H1 (cell line): ENCODE measurements around the gene ENTR1. TPM values are rescaled to one million over a fixed set of nuclear protein-coding genes. Genes with fewer than 3 reads are reported as not detected.

Experiments
- CTCF ChIA-PET: fragments of 300-600 bp; sonication (Branson Sonifier 250); formaldehyde crosslinking; loops from one replicate; lab custom pipeline; 2021; ENCODE audit not compliant: partially characterized antibody; lab: Charles Lee
- POLR2A ChIA-PET: fragments of 300-600 bp; sonication (Branson Sonifier 250); formaldehyde crosslinking; loops from one replicate; lab custom pipeline; 2021; ENCODE audit warnings: inconsistent platforms; ENCODE audit not compliant: partially characterized antibody; lab: Charles Lee
- DNase-seq, 2 experiments: peaks; one replicate each; pipeline versions ENCODE4 v3.0.0 to v3.0.0-alpha.2; 2010 to 2022; ENCODE audit warnings: low spot score in 2 of 2, low read depth in 1 of 2, mixed read lengths in 1 of 2
- FAIRE-seq: peaks from 2 replicates; lab custom pipeline; 2011; peaks lifted over from hg19 to GRCh38; lab: Jason Lieb, UNC
- H2AFZ ChIP-seq: 2 replicates; pipeline ENCODE4 v1.8.1; 2012; ENCODE audit warnings: low read length, inconsistent platforms
- H2AK5ac ChIP-seq: 2 replicates; pipeline ENCODE4 v1.6.1; 2013; ENCODE audit warnings: low read depth, low read length
- H2BK120ac ChIP-seq: replicated peaks from 2 replicates; pipeline ENCODE3; 2013; ENCODE audit warnings: low read depth, low read length, inconsistent platforms
- H2BK12ac ChIP-seq: 2 replicates; pipeline ENCODE4 v1.6.1; 2013; ENCODE audit warnings: low read depth, low read length
- H2BK15ac ChIP-seq: 2 replicates; pipeline ENCODE4 v1.6.1; 2013; ENCODE audit warnings: low read length
- H2BK20ac ChIP-seq: 2 replicates; pipeline ENCODE4 v1.6.1; 2013; ENCODE audit warnings: low read length
- H2BK5ac ChIP-seq: 2 replicates; pipeline ENCODE4 v1.6.1; 2013; ENCODE audit warnings: low read depth, low read length
- H3K14ac ChIP-seq: 2 replicates; pipeline ENCODE4 v1.6.1; 2013; ENCODE audit warnings: inconsistent platforms; ENCODE audit not compliant: insufficient read length
- H3K18ac ChIP-seq: 2 replicates; pipeline ENCODE4 v1.6.1; 2013; ENCODE audit warnings: low read length; ENCODE audit errors: extremely low read depth
- H3K23ac ChIP-seq: 2 replicates; pipeline ENCODE4 v1.6.1; 2013; ENCODE audit warnings: inconsistent platforms; ENCODE audit not compliant: insufficient read length
- H3K23me2 ChIP-seq: 2 replicates; pipeline ENCODE4 v1.6.1; 2013; ENCODE audit warnings: low read depth, low read length
- H3K27ac ChIP-seq: 2 replicates; pipeline ENCODE4 v1.6.1; 2011; ENCODE audit warnings: low read depth, low read length, inconsistent platforms
- H3K27me3 ChIP-seq, 4 experiments: replicated peaks in 1 of 4; 1 replicate in 1 of 4; 2 replicates in 3 of 4; pipeline versions ENCODE4 v1.6.1 to v1.8.1; 2011 to 2013; ENCODE audit warnings: low read length in 3 of 4, mild to moderate bottlenecking in 3 of 4, inconsistent platforms in 2 of 4, mixed read lengths in 2 of 4, moderate library complexity in 1 of 4; ENCODE audit not compliant: control insufficient read depth in 3 of 4, insufficient read depth in 3 of 4; ENCODE audit errors: extremely low read depth in 1 of 4
- H3K36me3 ChIP-seq, 4 experiments: 2 replicates each; pipeline versions ENCODE4 v1.6.1 to v1.8.1; 2011 to 2013; ENCODE audit warnings: mild to moderate bottlenecking in 4 of 4, low read length in 3 of 4, moderate library complexity in 2 of 4, control low read depth in 1 of 4, inconsistent platforms in 1 of 4; ENCODE audit not compliant: insufficient read depth in 4 of 4, control insufficient read depth in 2 of 4
- H3K4ac ChIP-seq: replicated peaks from 2 replicates; pipeline ENCODE3; 2013; ENCODE audit warnings: low read length, low read depth, mixed read lengths, inconsistent platforms; ENCODE audit not compliant: insufficient read length
- H3K4me1 ChIP-seq, 4 experiments: replicated peaks in 1 of 4; 1 replicate in 1 of 4; 2 replicates in 3 of 4; pipeline versions ENCODE4 v1.6.1 to v1.8.1; 2011 to 2013; ENCODE audit warnings: low read length in 3 of 4, inconsistent platforms in 2 of 4, mixed read lengths in 1 of 4; ENCODE audit not compliant: insufficient read depth in 4 of 4, control insufficient read depth in 3 of 4
- H3K4me2 ChIP-seq, 2 experiments: 2 replicates each; pipeline versions ENCODE4 v1.6.1 to v1.8.1; 2011 to 2013; ENCODE audit warnings: low read depth in 2 of 2, low read length in 2 of 2, control low read depth in 1 of 2, inconsistent platforms in 1 of 2, mild to moderate bottlenecking in 1 of 2; ENCODE audit not compliant: insufficient read depth in 1 of 2
- H3K4me3 ChIP-seq, 4 experiments: fragments of 200-600, 300-600 bp in 1 of 4; sonication (generic), shearing (Covaris generic), sonication (Bioruptor Twin) in 1 of 4; 2 replicates each; pipeline versions ENCODE4 v1.5.1 to v1.8.1; 2011 to 2016; ENCODE audit warnings: low read length in 4 of 4, low read depth in 3 of 4, control low read depth in 2 of 4, inconsistent platforms in 2 of 4, mild to moderate bottlenecking in 2 of 4, mixed read lengths in 1 of 4, moderate library complexity in 1 of 4; ENCODE audit not compliant: insufficient read depth in 2 of 4; ENCODE audit errors: extremely low read depth in 1 of 4
- H3K56ac ChIP-seq: replicated peaks from 2 replicates; pipeline ENCODE3; 2013; ENCODE audit warnings: low read depth, mild to moderate bottlenecking, mixed read lengths, low read length, inconsistent platforms; ENCODE audit not compliant: insufficient read length
- H3K79me1 ChIP-seq: 2 replicates; pipeline ENCODE4 v1.6.1; 2013; ENCODE audit warnings: low read depth, low read length, control low read depth
- H3K79me2 ChIP-seq, 2 experiments: 2 replicates each; pipeline versions ENCODE4 v1.6.1 to v1.8.1; 2012 to 2013; ENCODE audit warnings: low read length in 2 of 2, mild to moderate bottlenecking in 2 of 2, inconsistent platforms in 1 of 2; ENCODE audit not compliant: insufficient read depth in 2 of 2, control insufficient read depth in 1 of 2
- H3K9ac ChIP-seq, 4 experiments: replicated peaks in 1 of 4; 1 replicate in 1 of 4; 2 replicates in 3 of 4; pipeline versions ENCODE4 v1.6.1 to v1.8.1; 2011 to 2013; ENCODE audit warnings: low read depth in 3 of 4, low read length in 3 of 4, control low read depth in 2 of 4, mild to moderate bottlenecking in 2 of 4, moderate library complexity in 2 of 4, inconsistent platforms in 1 of 4; ENCODE audit errors: extremely low read depth in 1 of 4
- H3K9me3 ChIP-seq, 2 experiments: 2 replicates each; pipeline versions ENCODE4 v1.6.1 to v1.8.1; 2012 to 2013; ENCODE audit warnings: mild to moderate bottlenecking in 2 of 2, moderate library complexity in 2 of 2, control low read depth in 1 of 2, inconsistent platforms in 1 of 2, low read depth in 1 of 2, low read length in 1 of 2, mixed read lengths in 1 of 2; ENCODE audit not compliant: insufficient read depth in 2 of 2
- H4K20me1 ChIP-seq, 2 experiments: replicated peaks in 1 of 2; 2 replicates each; pipeline versions ENCODE3 to v1.8.1; 2011 to 2013; ENCODE audit warnings: inconsistent platforms in 2 of 2, low read length in 2 of 2, mild to moderate bottlenecking in 1 of 2; ENCODE audit not compliant: insufficient read depth in 2 of 2, control insufficient read depth in 1 of 2
- H4K5ac ChIP-seq: 2 replicates; pipeline ENCODE4 v1.6.1; 2013; ENCODE audit warnings: low read length, low read depth, mixed read lengths, inconsistent platforms; ENCODE audit not compliant: insufficient read length
- H4K8ac ChIP-seq: 2 replicates; pipeline ENCODE4 v1.8.0; 2013; ENCODE audit warnings: mild to moderate bottlenecking, moderate library complexity, low read length, inconsistent platforms; ENCODE audit not compliant: insufficient read depth; ENCODE audit errors: extremely low read depth
- H4K91ac ChIP-seq: replicated peaks from 2 replicates; pipeline ENCODE3; 2013; ENCODE audit warnings: low read length, mixed read lengths, inconsistent platforms; ENCODE audit not compliant: insufficient read length
- ATF2 ChIP-seq: IDR thresholded peaks from 2 replicates; pipeline ENCODE4 v1.6.1; 2012; ENCODE audit warnings: low read length, inconsistent platforms
- CBX5 ChIP-seq: fragments of 300-800, 300-1000 bp; sonication (generic); IDR thresholded peaks from 2 replicates; pipeline ENCODE4 v1.7.1; 2016; ENCODE audit warnings: antibody characterized with exemption, low read length, low read depth
- KDM5A ChIP-seq: fragments of 200-600 bp; IDR thresholded peaks from 2 replicates; pipeline ENCODE4 v1.7.1; 2012; ENCODE audit warnings: mild to moderate bottlenecking, low read length, inconsistent platforms, mixed read lengths
- NANOG ChIP-seq: IDR thresholded peaks from 2 replicates; pipeline ENCODE4 v1.6.1; 2011; ENCODE audit warnings: low read length, low read depth, mild to moderate bottlenecking, inconsistent platforms; ENCODE audit not compliant: insufficient read depth, poor library complexity, severe bottlenecking
- RNF2 ChIP-seq: fragments of 200-900, 300-1000 bp; sonication (generic); IDR thresholded peaks from 2 replicates; pipeline ENCODE4 v1.7.1; 2016; ENCODE audit warnings: borderline replicate concordance, low read depth, mild to moderate bottlenecking, antibody characterized with exemption, low read length; ENCODE audit not compliant: poor library complexity, severe bottlenecking; ENCODE audit errors: missing control alignments
- SIN3A ChIP-seq, 2 experiments: IDR thresholded peaks in 1 of 2; conservative IDR thresholded peaks in 1 of 2; 2 replicates each; pipeline ENCODE4 v1.6.1; 2011 to 2012; ENCODE audit warnings: low read length in 2 of 2, improper control_type of control experiment in 1 of 2, low read depth in 1 of 2, mild to moderate bottlenecking in 1 of 2
- SIX5 ChIP-seq: IDR thresholded peaks from 2 replicates; pipeline ENCODE4 v1.6.1; 2011; ENCODE audit warnings: mild to moderate bottlenecking, low read depth, low read length
- USF2 ChIP-seq: IDR thresholded peaks from 2 replicates; pipeline ENCODE4 v1.6.1; 2011; ENCODE audit warnings: low read length, improper control_type of control experiment
- YY1 ChIP-seq: IDR thresholded peaks from 2 replicates; pipeline ENCODE4 v1.6.1; 2011; ENCODE audit warnings: low read depth, mild to moderate bottlenecking, low read length
- WGBS, 2 experiments: shearing (Covaris generic) in 1 of 2; methylation state at CpG; one replicate each; pipeline versions ENCODE4 v1.1.6 to v1.1.7; 2013 to 2015; ENCODE audit warnings: low lambda C conversion rate in 2 of 2, mixed read lengths in 2 of 2, inconsistent platforms in 1 of 2, low coverage in 1 of 2, missing lambda C conversion rate in 1 of 2; ENCODE audit not compliant: insufficient replicate concordance in 2 of 2, insufficient coverage in 1 of 2, insufficient read length in 1 of 2; ENCODE audit errors: extremely low coverage in 1 of 2, missing lambda C conversion rate in 1 of 2; 5-methylcytosine and 5-hydroxymethylcytosine counted together
- polyA plus RNA-seq, 7 experiments: library from polyadenylated mRNA; depleted of rRNA in 3 of 7; stranded (reverse) in 5 of 7; unstranded in 2 of 7; fragments of >200 nt in 5 of 7; fragments of 200-250 nt in 2 of 7; gene quantifications; 1 replicate in 5 of 7; 2 replicates in 1 of 7; 4 replicates in 1 of 7; pipeline versions ENCODE4 v1.2.1 to v1.2.3, GENCODE V29; 2011 to 2013; ENCODE audit warnings: missing spikeins in 2 of 7, mixed read lengths in 2 of 7
- total RNA-seq: library from RNA; stranded (reverse); fragmentation: NEBNext Ultra II Directional; extraction: Animal tissue kit (Norgen Biotek cat#: 25700); gene quantifications from 2 replicates; pipeline ENCODE4 v1.2.1, GENCODE V29; 2021
- TF ChIP-seq, protein P1 (sequence below): IDR thresholded peaks from 2 replicates; pipeline ENCODE4 v1.6.1; 2012; ENCODE audit warnings: inconsistent platforms

ENTR1 gene
- total and polyA plus RNA-seq, 2 of the 8 experiments (the other 6 are each of a cell fraction or from before 2014, with no cell fraction given) = 65.2 to 102 TPM

- Histone ChIP-seq H3K23me2 (peaks cover 3% of the 10 kb centered on the region; the same call in 1 of the 2 replicates), H2BK15ac (no peak overlapping the region), H3K56ac (no peak overlapping the region), H2BK5ac (no peak overlapping the region), H3K9ac (no peak overlapping the region), H3K79me2 (peaks cover 0 to 14% of the 10 kb centered on the region in 2 experiments; a peak in 2 of 4 replicates), H2AK5ac (no peak overlapping the region), H3K14ac (no peak overlapping the region), H3K18ac (no peak overlapping the region), H3K4me3 (no peak overlapping the region), H3K23ac (no peak overlapping the region), H2BK120ac (no peak overlapping the region), H2AFZ (no peak overlapping the region), H3K4me1 (peaks cover 0 to 3% (median 1%) of the 10 kb centered on the region in 4 experiments; a peak in 1 of 7 replicates), H3K79me1 (peaks cover 11% of the 10 kb centered on the region), H2BK12ac (no peak overlapping the region), H4K91ac (no peak overlapping the region), H3K36me3 (peaks cover 14 to 53% (median 36%) of the 10 kb centered on the region in 4 experiments; a peak in 7 of 8 replicates), H3K4me2 (no peak overlapping the region), H3K9me3 (no peaks in the 10 kb centered on the region), H3K27me3 (no peaks in the 10 kb centered on the region), H3K4ac (no peak overlapping the region), H4K5ac (no peak overlapping the region), H2BK20ac (no peak overlapping the region), H4K8ac (no peak overlapping the region), H3K27ac (no peak overlapping the region), H4K20me1 (peaks cover 5 to 7% of the 10 kb centered on the region in 2 experiments)
- ChIA-PET CTCF (interaction anchor here (1.3 kb wide), 2 partner anchors 9 to 289 kb away, joined by 3 read pairs; no protein-coding TSS in a partner anchor), POLR2A (interaction anchor here (1.2 to 14.6 kb wide), 5 partner anchors 9 to 71 kb away, joined by 3 to 139 read pairs (median 6); partner anchors contain the start of gene DNLZ)
- 95% methylated on average over 14 of the region's 14 CpGs; no CpG with 5 or more reads in 1 of the 2 experiments for WGBS, 2 experiments
- FAIRE-seq (no peak), DNase-seq (no peak)
- TF ChIP-seq YY1 (no peak), RNF2 (no peak), CBX5 (no peak), NANOG (no peak), KDM5A (no peak), SIX5 (no peak), SIN3A (conservative IDR thresholded peaks at IDR 0.05 in 1 of 2, IDR thresholded peaks at IDR 0.05 in 1 of 2; ENCODE audit: low read depth in 1 of 2, low read length in 2 of 2) (no peak), USF2 (no peak), ATF2 (no peak)
- TF ChIP-seq, protein P1, sequence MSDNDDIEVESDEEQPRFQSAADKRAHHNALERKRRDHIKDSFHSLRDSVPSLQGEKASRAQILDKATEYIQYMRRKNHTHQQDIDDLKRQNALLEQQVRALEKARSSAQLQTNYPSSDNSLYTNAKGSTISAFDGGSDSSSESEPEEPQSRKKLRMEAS = no peak
Observed at GRCh38 chr9:136404801-136405136, 5.6 kb downstream of the ENTR1 start.
